ENCODE data around the gene METRN. TPM values are rescaled to one million over a fixed set of nuclear protein-coding genes. Genes with fewer than 3 reads are reported as not detected.

METRN gene
- total and polyA plus RNA-seq, 4 donors, result 10.9 to 67.3 (median 41.5) TPM

- WGBS, 2 donors, result 45 to 51% methylated on average over 44 of the region's 44 CpGs
- Histone ChIP-seq H3K27ac (ENCODE audit: low read depth in 1 of 2, low read length in 1 of 2) (peak overlapping the region; percentile 83 to 94), H3K36me3 (ENCODE audit: control insufficient read depth in 4 of 4, insufficient read depth in 4 of 4, low read length in 4 of 4) (peaks cover 3 to 21% (median 16%) of the 10 kb centered on the region in 4 donors), H3K9ac (ENCODE audit: insufficient read depth in 1 of 2, low read length in 2 of 2) (no peak overlapping the region), H3K4me3 (peak overlapping the region; percentile 84), H3K4me1 (ENCODE audit: control insufficient read depth in 5 of 5, insufficient read depth in 5 of 5, low read length in 5 of 5) (peaks cover 4 to 35% (median 25%) of the 10 kb centered on the region in 5 donors), H3K9me3 (ENCODE audit: control insufficient read depth in 4 of 4, insufficient read depth in 3 of 4, low read length in 3 of 4) (no peaks in the 10 kb centered on the region), H3K27me3 (ENCODE audit: control insufficient read depth in 3 of 3, insufficient read depth in 3 of 3, low read length in 2 of 3) (no peaks in the 10 kb centered on the region)
- ATAC-seq (ENCODE audit: insufficient read depth, low FRiP score) (no peak), DNase-seq (no peak)
- TF ChIP-seq CTCF (IDR thresholded peaks at IDR 0.05; ENCODE audit: control extremely low read depth, extremely low read depth), result no peak
Measured at GRCh38 chr16:680967-681745, 33.8 kb upstream of the METRN start.

GRCh38 chr16:681746-682427 is 33.0 kb upstream of the METRN start:
- 77 to 79% methylated on average over 26 to 28 of the region's 28 CpGs for WGBS, 2 donors
- no peak for TF ChIP-seq CTCF (IDR thresholded peaks at IDR 0.05; ENCODE audit: control extremely low read depth, extremely low read depth)
- no peaks in the 10 kb centered on the region for H3K9me3 ChIP-seq (ENCODE audit: control insufficient read depth in 4 of 4, insufficient read depth in 3 of 4, low read length in 3 of 4)
- DNase-seq, result no peak
- H3K4me3 ChIP-seq, result no peak overlapping the region
- no peaks in the 10 kb centered on the region for H3K27me3 ChIP-seq (ENCODE audit: control insufficient read depth in 3 of 3, insufficient read depth in 3 of 3, low read length in 2 of 3)
- H3K27ac ChIP-seq (ENCODE audit: low read depth in 1 of 2, low read length in 1 of 2), result no peak overlapping the region
- H3K4me1 ChIP-seq (ENCODE audit: control insufficient read depth in 5 of 5, insufficient read depth in 5 of 5, low read length in 5 of 5), result peaks cover 4 to 35% (median 25%) of the 10 kb centered on the region in 5 donors
- H3K9ac ChIP-seq (ENCODE audit: insufficient read depth in 1 of 2, low read length in 2 of 2), result no peak overlapping the region
- H3K36me3 ChIP-seq (ENCODE audit: control insufficient read depth in 4 of 4, insufficient read depth in 4 of 4, low read length in 4 of 4), result peaks cover 3 to 28% (median 17%) of the 10 kb centered on the region in 4 donors
- no peak for ATAC-seq (ENCODE audit: insufficient read depth, low FRiP score)

- TF ChIP-seq CTCF (IDR thresholded peaks at IDR 0.05; ENCODE audit: control extremely low read depth, extremely low read depth), result no peak
- WGBS, 2 donors, result 89 to 91% methylated on average over 36 of the region's 36 CpGs
- ATAC-seq (ENCODE audit: insufficient read depth, low FRiP score) (no peak), DNase-seq (no peak)
- Histone ChIP-seq H3K36me3 (ENCODE audit: control insufficient read depth in 4 of 4, insufficient read depth in 4 of 4, low read length in 4 of 4) (peaks cover 3 to 33% (median 21%) of the 10 kb centered on the region in 4 donors), H3K4me1 (ENCODE audit: control insufficient read depth in 5 of 5, insufficient read depth in 5 of 5, low read length in 5 of 5) (peaks cover 4 to 33% (median 25%) of the 10 kb centered on the region in 5 donors), H3K9ac (ENCODE audit: insufficient read depth in 1 of 2, low read length in 2 of 2) (no peak overlapping the region), H3K27ac (ENCODE audit: low read depth in 1 of 2, low read length in 1 of 2) (no peak overlapping the region), H3K4me3 (no peak overlapping the region), H3K9me3 (ENCODE audit: control insufficient read depth in 4 of 4, insufficient read depth in 3 of 4, low read length in 3 of 4) (no peaks in the 10 kb centered on the region), H3K27me3 (ENCODE audit: control insufficient read depth in 3 of 3, insufficient read depth in 3 of 3, low read length in 2 of 3) (no peaks in the 10 kb centered on the region)
Measured at GRCh38 chr16:682493-683395, 32.2 kb upstream of the METRN start.

All from lung (tissue), 12 donors.